DND-41 (cell line): Measurements from ENCODE around the gene RHOG.

Experiments
- ATAC-seq: fragments of 200-7000 bp; cut with Tn5 transposase; 3 replicates; pipeline ENCODE4 v1.9.1; 2021; ENCODE audit warnings: low read depth; ENCODE audit not compliant: insufficient read depth
- DNase-seq: peaks from one replicate; pipeline ENCODE4 v3.0.0-alpha.2; 2020
- H2AFZ ChIP-seq: 2 replicates; pipeline ENCODE4 v1.6.0; 2012; ENCODE audit warnings: low read depth, low read length
- H3K27ac ChIP-seq: 2 replicates; pipeline ENCODE4 v1.5.1; 2012; ENCODE audit warnings: low read length, inconsistent platforms
- H3K27me3 ChIP-seq: fragments of 200-600 bp; sonication (generic); 2 replicates; pipeline ENCODE4 v1.6.0; 2012; ENCODE audit warnings: low read length, mild to moderate bottlenecking, inconsistent platforms; ENCODE audit not compliant: insufficient read depth, poor library complexity
- H3K36me3 ChIP-seq: 2 replicates; pipeline ENCODE4 v1.5.1; 2012; ENCODE audit warnings: low read length, inconsistent platforms; ENCODE audit not compliant: insufficient read depth
- H3K4me1 ChIP-seq: 2 replicates; pipeline ENCODE4 v1.5.1; 2012; ENCODE audit warnings: mild to moderate bottlenecking, low read length; ENCODE audit not compliant: insufficient read depth
- H3K4me2 ChIP-seq: 2 replicates; pipeline ENCODE4 v1.6.0; 2012; ENCODE audit warnings: mild to moderate bottlenecking, moderate library complexity, low read length, inconsistent platforms; ENCODE audit not compliant: insufficient read depth
- H3K4me3 ChIP-seq, 2 experiments: fragments of 200-600 bp in 1 of 2; shearing (Covaris generic) in 1 of 2; 2 replicates each; pipeline ENCODE4 v1.5.1; 2012 to 2016; ENCODE audit warnings: inconsistent platforms in 2 of 2, low read length in 2 of 2, mild to moderate bottlenecking in 2 of 2, low read depth in 1 of 2, moderate library complexity in 1 of 2
- H3K79me2 ChIP-seq: 2 replicates; pipeline ENCODE4 v1.6.0; 2012; ENCODE audit warnings: low read length, inconsistent platforms; ENCODE audit not compliant: insufficient read depth
- H3K9ac ChIP-seq: 2 replicates; pipeline ENCODE4 v1.6.0; 2012; ENCODE audit warnings: low read depth, mild to moderate bottlenecking, inconsistent platforms, low read length, moderate library complexity
- H3K9me3 ChIP-seq: 2 replicates; pipeline ENCODE4 v1.5.1; 2012; ENCODE audit warnings: low read length, moderate library complexity, mild to moderate bottlenecking, inconsistent platforms; ENCODE audit not compliant: insufficient read depth, severe bottlenecking
- H4K20me1 ChIP-seq: 2 replicates; pipeline ENCODE4 v1.6.0; 2012; ENCODE audit warnings: low read length; ENCODE audit not compliant: insufficient read depth
- EZH2 ChIP-seq: IDR thresholded peaks from 3 replicates; pipeline ENCODE4 v1.6.1; 2012; ENCODE audit warnings: borderline replicate concordance, low read depth, mild to moderate bottlenecking, moderate library complexity, low read length, inconsistent platforms; ENCODE audit not compliant: severe bottlenecking
- TF ChIP-seq, protein P1 (sequence below): IDR thresholded peaks from 2 replicates; pipeline ENCODE4 v1.5.1; 2012; ENCODE audit warnings: borderline replicate concordance, low read length, moderate library complexity, mild to moderate bottlenecking; ENCODE audit not compliant: poor library complexity, severe bottlenecking; ENCODE audit errors: extremely low read depth

The RHOG gene

GRCh38 chr11:3781423-3781822, 59.3 kb downstream of the RHOG start:
- Histone ChIP-seq H3K4me1 (peaks cover 15% of the 10 kb centered on the region), H3K4me3 (no peak overlapping the region), H4K20me1 (peaks cover 37% of the 10 kb centered on the region; the same call in 1 of the 2 replicates), H3K27ac (no peak overlapping the region), H2AFZ (no peak overlapping the region), H3K9me3 (no peaks in the 10 kb centered on the region), H3K4me2 (no peak overlapping the region), H3K27me3 (no peaks in the 10 kb centered on the region), H3K79me2 (peaks cover 69% of the 10 kb centered on the region), H3K9ac (no peak overlapping the region), H3K36me3 (peaks cover 66% of the 10 kb centered on the region)
- TF ChIP-seq, protein P1, sequence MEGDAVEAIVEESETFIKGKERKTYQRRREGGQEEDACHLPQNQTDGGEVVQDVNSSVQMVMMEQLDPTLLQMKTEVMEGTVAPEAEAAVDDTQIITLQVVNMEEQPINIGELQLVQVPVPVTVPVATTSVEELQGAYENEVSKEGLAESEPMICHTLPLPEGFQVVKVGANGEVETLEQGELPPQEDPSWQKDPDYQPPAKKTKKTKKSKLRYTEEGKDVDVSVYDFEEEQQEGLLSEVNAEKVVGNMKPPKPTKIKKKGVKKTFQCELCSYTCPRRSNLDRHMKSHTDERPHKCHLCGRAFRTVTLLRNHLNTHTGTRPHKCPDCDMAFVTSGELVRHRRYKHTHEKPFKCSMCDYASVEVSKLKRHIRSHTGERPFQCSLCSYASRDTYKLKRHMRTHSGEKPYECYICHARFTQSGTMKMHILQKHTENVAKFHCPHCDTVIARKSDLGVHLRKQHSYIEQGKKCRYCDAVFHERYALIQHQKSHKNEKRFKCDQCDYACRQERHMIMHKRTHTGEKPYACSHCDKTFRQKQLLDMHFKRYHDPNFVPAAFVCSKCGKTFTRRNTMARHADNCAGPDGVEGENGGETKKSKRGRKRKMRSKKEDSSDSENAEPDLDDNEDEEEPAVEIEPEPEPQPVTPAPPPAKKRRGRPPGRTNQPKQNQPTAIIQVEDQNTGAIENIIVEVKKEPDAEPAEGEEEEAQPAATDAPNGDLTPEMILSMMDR, result no peak
- TF ChIP-seq EZH2, result no peak
- no peak for DNase-seq
- no peak for ATAC-seq
